ENCODE measurements around the gene DDX42.

The DDX42 gene

DNA sequence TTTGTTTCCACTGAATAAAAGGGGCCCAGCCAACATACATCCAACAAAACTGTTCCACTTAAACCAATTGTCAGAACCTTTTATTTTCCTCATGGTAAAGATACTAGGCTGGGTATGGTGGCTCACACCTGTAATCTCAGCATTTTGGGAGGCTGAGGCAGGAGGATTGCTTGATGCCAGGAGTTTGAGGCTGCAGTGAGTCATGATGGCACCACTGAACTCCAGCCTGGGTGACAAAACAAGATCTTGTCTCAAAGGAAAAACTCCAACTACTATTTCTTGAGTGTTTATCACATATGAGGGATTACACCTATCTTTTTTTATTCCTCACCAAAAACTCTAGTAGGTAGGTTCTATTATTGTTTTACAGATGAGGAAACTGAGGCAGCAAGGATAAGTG lies 48.6 kb downstream of the DDX42 start:
- DNase-seq (ENCODE audit: low read depth) = no peak

GRCh38 chr17:63823659-63824331 lies 49.8 kb downstream of the DDX42 start:
- no peak for DNase-seq (ENCODE audit: low read depth)

- DNase-seq (ENCODE audit: low read depth) = no peak
These were observed 50.4 kb downstream of the DDX42 start for GRCh38 chr17:63824362-63824761.

DNA sequence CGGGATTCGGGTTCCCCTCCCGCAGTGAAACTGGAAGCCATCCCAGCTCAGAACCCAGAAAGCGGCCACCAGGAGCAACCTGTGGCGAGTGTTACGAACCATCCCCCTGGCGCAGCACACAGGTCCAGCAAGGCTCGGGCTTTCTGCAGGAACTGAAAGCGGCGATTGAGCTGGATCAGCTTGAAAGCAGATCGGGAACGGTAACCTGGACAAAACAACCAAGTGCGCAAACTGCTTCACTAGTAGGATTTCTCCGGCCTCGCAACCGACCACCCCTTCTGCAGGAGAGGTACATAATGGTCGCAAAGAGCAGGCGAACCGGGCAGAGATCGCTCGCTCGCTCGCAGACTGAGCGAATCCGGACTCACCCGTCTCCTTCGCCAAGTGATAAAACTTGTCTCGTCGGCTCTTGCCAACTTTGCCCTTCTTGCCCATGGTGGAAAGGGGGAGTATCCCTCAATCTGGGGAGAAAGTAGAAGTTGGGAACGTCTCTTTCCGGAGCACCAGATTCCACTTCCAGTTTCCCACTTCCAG lies 52.6 kb downstream of the DDX42 start:
- DNase-seq (ENCODE audit: low read depth) = no peak

DNA sequence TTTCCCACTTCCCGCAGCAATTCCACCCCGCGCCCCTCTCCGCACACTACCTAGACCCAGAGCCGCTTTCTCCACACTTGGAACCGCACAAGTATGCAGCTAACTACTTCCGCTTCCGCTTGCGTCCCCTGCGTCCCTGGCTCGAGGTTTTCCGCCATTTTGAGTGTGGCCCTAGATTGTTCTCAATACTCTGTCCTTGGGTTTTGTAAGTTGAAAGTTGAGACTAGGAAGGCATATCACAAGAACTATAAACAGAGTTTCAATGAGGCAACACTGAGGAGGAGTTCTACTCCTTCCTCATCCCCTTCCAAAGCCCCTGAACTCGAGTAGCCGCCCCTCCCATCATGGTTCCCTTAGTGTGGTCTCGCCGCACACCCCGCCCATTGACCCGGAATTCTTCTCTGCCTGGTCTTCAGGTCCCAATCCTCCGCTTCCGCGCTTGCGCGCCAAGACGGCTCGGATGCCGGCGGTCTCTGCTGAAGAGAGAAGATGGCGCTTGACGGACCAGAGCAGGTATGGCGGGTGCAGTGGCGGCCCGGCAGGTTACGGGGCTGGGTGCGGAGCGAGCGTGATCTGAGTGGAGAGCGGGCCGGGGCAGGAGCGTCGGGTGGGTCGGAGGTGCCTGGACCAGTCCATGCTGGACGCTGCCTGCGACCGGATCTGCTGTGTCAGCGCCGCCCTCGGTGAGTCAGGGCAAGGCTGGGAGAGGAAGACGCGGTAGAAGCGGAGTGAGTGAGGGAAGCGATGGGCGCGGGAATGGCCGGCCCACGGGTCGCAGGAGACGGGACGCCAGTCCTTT lies 53.2 kb downstream of the DDX42 start, which contains the start of the genes FTSJ3 and PSMC5:
FTSJ3 (minus strand) TSS at position 662 of the 799 bp plus-strand sequence. CDS start 761 bp downstream, outside the sequence.
PSMC5 (plus strand) TSS at position 430 of the 799 bp plus-strand sequence; CDS start at position 490, 60 bp downstream.
- peak; percentile 90 for DNase-seq (ENCODE audit: low read depth)

- DNase-seq (ENCODE audit: low read depth) = no peak
These were observed 53.8 kb downstream of the DDX42 start for GRCh38 chr17:63827801-63828221.

DNA sequence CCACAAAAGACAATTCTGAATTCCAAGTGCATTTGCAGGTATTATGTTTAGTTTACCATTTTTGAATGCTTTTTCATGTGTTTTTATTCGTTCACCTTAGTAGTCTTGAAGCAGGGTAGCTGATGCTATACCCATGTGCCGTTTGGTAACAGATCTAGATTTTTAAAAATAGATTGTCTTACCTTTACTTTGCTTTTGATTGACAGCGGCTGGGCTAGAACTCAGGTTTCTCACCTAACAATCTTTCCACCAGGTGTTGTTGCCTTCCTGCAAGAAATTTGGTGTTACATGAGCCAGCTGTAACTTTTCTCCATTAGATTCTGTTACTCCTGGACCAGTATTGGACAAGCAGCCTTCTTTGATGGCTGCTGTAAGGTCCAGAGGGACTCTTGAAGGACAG lies 55.0 kb downstream of the DDX42 start:
- no peak for DNase-seq (ENCODE audit: low read depth)

DNA sequence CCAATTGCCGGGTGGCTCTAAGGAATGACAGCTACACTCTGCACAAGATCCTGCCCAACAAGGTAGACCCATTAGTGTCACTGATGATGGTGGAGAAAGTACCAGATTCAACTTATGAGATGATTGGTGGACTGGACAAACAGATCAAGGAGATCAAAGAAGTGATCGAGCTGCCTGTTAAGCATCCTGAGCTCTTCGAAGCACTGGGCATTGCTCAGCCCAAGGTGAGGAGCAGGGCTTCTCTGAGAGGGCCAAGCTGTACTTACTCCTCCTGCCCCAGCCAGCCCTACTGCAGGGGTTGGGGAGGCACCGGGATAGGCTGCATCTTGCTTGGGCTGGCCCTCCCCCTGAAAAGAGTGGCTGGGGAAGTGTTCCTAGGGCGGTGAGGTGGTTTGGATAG lies 56.3 kb downstream of the DDX42 start:
- no peak for DNase-seq (ENCODE audit: low read depth)

DNA sequence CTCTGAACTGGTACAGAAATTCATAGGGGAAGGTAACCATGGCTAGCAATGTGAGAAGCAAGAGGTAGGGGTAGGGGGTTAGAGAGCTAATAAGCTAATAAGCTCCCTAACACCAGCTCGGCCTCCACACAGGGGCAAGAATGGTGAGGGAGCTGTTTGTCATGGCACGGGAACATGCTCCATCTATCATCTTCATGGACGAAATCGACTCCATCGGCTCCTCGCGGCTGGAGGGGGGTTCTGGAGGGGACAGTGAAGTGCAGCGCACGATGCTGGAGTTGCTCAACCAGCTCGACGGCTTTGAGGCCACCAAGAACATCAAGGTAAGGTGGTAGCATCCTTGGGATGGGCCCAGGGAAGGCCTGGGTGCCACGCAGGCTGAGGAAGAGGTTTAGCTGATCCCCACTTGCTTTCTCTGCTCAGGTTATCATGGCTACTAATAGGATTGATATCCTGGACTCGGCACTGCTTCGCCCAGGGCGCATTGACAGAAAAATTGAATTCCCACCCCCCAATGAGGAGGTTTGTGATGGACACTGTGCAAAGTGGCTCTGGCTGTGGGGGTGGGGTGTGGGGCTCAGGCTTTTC lies 57.0 kb downstream of the DDX42 start:
- no peak for DNase-seq (ENCODE audit: low read depth)

- no peak for DNase-seq (ENCODE audit: low read depth)
These were observed 57.5 kb downstream of the DDX42 start for GRCh38 chr17:63831505-63831904.

GRCh38 chr17:63832014-63832413 lies 58.0 kb downstream of the DDX42 start:
- no peak for DNase-seq (ENCODE audit: low read depth)

DNA sequence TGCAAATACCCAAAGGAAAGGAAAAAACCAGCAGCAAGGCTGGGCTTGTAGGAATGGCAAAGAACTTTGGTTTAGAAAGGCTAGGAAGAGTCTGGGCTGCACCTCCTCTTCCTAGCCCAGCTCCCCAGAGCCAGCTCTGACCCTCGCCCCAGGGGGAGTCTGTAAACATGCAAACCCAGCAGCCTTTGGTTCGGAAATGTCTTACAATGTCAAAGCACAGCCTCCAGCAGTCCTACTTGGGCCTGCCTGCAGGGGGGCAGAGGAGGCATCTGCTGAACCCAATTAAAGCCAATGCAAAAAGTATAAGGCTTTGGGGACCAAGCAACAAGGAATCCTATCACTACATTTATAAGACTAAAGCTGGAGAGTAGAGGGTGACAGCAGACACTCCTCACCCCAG lies 58.5 kb downstream of the DDX42 start:
- no peak for DNase-seq (ENCODE audit: low read depth)

GRCh38 chr17:63833026-63833740 lies 59.2 kb downstream of the DDX42 start:
- no peak for DNase-seq (ENCODE audit: low read depth)

- DNase-seq (ENCODE audit: low read depth) = no peak
These were observed 59.9 kb downstream of the DDX42 start for GRCh38 chr17:63833741-63834373.

DNA sequence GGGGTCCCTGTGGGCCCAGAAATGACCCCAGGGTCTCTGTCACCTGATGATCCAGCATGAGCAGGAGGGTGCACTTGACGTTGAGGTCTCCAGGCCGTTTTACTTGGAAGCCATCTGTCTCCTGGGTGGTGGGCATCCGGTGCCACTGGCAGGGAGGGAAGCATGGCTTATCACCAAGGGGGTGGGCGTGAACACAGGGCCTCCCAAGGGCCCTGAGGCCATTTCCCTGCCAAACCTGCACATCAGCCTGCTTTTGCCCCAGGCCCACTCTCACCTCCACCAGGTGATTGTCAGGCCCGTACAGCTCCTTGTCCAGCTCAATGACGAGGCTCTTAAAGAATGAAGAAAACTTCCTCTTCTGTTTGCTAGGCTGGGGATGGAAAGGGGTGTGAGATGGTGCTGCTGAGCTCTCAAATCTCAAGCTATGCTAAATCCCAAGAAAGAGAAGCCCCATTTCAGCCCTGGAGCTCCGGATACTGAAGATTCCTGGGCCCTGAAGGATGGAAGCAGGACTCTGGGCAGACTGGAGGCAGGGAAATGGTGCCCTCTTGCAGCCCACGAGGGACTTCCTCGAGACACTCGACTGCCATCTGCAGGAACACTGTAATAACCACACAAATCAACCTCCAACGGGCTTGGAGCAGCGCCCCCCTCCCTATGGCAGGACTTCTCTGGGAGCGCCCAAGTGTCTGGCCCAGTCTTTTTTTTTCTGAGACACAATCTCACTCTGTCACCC lies 60.6 kb downstream of the DDX42 start:
- peak; percentile 31 for DNase-seq (ENCODE audit: low read depth)

GRCh38 chr17:63835167-63835720 lies 61.3 kb downstream of the DDX42 start:
- DNase-seq (ENCODE audit: low read depth) = no peak

GRCh38 chr17:63836811-63837210 lies 62.8 kb downstream of the DDX42 start:
- no peak for DNase-seq (ENCODE audit: low read depth)

- DNase-seq (ENCODE audit: low read depth) = no peak
These were observed 63.5 kb downstream of the DDX42 start for GRCh38 chr17:63837480-63837879.

DNA sequence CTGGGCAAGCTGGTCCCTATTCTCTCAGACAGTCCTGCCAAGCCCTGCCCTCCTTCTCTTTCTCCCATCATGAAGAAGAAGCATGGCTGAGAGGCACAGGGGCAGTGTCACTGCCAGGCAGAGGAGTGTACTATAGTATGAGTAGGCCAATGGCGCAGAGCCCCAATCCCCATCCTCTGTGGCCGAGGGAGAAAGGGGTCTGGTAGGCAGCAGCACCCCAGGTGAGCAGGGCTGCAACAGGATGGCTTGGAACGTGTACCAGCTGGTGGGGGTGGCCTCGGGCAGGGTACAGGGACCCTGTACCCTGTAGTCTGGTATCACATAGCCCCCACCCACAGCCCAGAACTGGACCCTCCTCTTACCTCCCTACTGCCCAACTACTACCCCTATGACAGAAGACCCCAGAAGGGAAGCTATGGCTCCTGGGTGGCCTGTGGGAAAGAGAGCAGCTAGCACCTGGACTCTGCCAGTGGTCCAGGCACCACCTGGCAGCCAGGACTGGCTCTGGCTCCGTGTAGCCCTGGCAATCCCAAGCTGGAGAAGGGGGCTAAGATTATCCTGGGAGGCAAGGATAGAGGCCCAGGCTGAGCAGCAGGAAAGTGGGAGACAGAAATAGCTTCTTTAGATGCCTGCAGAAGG lies 64.1 kb downstream of the DDX42 start:
- DNase-seq (ENCODE audit: low read depth) = no peak

GRCh38 chr17:63838631-63839171 lies 64.7 kb downstream of the DDX42 start:
- no peak for DNase-seq (ENCODE audit: low read depth)

Data from stimulated activated CD8-positive, alpha-beta memory T cell treated with anti-CD3 and anti-CD28 coated beads, Interleukin-12 subunit alpha, Interleukin-12 subunit beta, amount 100 ng/mL, for 4 hours (primary cell).